IPS-NIHi11 (cell line): Measurements from ENCODE around the gene RASA3.
"Not testable (repeated sequence)": the region's sequence is repeated elsewhere in the genome, so short reads cannot be mapped to it uniquely, and the experiment has no call there.

Experiments used
- DNase-seq: peaks from one replicate; pipeline ENCODE4 v3.0.0; 2012; ENCODE audit warnings: mixed read lengths, low spot score

The RASA3 gene

GRCh38 chr13:114020750-114021463 is 111.5 kb downstream of the RASA3 start:
- no peak for DNase-seq

GRCh38 chr13:114020134-114020533 is 112.3 kb downstream of the RASA3 start:
- not testable (repeated sequence) for DNase-seq

GRCh38 chr13:114019367-114019766 is 113.1 kb downstream of the RASA3 start:
- peak; percentile 86 for DNase-seq

- no peak for DNase-seq
These were observed 113.9 kb downstream of the RASA3 start for GRCh38 chr13:114018461-114019055.

- DNase-seq = no peak
These were observed 114.5 kb downstream of the RASA3 start for GRCh38 chr13:114017966-114018365.

GRCh38 chr13:114017028-114017630 is 115.3 kb downstream of the RASA3 start:
- peak; percentile 74 for DNase-seq

- DNase-seq = no peak
These were observed 115.9 kb downstream of the RASA3 start for GRCh38 chr13:114016321-114017027.

- DNase-seq = no peak
These were observed 116.5 kb downstream of the RASA3 start for GRCh38 chr13:114015969-114016295.

GRCh38 chr13:114015111-114015968 is 117.1 kb downstream of the RASA3 start:
- DNase-seq = no peak

- DNase-seq = no peak
These were observed 118.3 kb downstream of the RASA3 start for GRCh38 chr13:114013952-114014629.

- DNase-seq = no peak
These were observed 119.1 kb downstream of the RASA3 start for GRCh38 chr13:114013336-114013735.

GRCh38 chr13:114012921-114013320 is 119.5 kb downstream of the RASA3 start:
- no peak for DNase-seq

GRCh38 chr13:114012141-114012540 is 120.3 kb downstream of the RASA3 start:
- DNase-seq = no peak

GRCh38 chr13:114011226-114011625 is 121.2 kb downstream of the RASA3 start:
- no peak for DNase-seq

GRCh38 chr13:114010401-114011101 is 121.9 kb downstream of the RASA3 start:
- DNase-seq = peak; percentile 67

GRCh38 chr13:114009590-114010400 is 122.6 kb downstream of the RASA3 start:
- no peak for DNase-seq

GRCh38 chr13:114008964-114009589 is 123.3 kb downstream of the RASA3 start:
- no peak for DNase-seq

- no peak for DNase-seq
These were observed 124.9 kb downstream of the RASA3 start for GRCh38 chr13:114007566-114007965.

- no peak for DNase-seq
These were observed 127.2 kb downstream of the RASA3 start for GRCh38 chr13:114005206-114005724.
